ENCODE results near the gene USP5.
"Not testable (repeated sequence)": the region's sequence is repeated elsewhere in the genome, so short reads cannot be mapped to it uniquely, and the experiment has no call there.

USP5 gene

DNA sequence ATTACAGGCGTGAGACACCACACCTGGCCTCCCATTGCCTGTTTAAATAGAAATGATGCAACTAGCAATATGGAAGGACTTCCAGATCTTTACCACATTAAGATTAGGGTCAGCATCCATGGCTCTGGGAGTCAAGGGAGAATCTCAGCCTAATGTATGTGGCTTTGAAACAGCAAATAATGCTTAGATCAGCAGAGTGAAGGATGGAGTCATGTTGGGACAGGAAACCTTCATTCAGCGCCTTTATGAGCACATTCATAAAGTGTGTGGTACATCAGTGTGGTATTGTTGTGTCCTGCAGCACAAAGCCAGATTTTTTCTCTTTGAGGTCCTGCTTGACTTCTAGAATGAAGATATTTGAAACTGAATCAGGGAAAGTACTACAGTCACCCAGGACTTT lies 36.4 kb downstream of the USP5 start:
- DNase-seq (ENCODE audit: low read depth), result no peak

DNA sequence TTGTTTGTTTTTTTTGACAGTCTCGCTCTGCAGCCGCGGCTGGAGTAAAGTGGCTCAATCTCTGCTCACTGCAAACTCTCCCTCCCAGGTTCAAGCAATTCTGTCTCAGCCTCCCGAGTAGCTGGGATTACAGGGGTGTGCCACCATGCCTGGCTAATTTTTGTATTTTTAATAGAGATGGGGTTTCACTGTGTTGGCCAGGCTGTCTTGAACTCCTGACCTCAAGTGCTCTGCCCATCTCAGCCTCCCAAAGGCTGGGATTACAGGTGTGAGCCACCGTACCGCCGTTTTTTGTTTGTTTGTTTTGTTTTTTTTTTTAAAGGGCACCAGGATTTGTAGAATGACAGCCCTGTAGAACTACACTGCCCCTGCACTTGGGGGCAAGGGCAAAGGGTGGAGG lies 36.8 kb downstream of the USP5 start:
- DNase-seq (ENCODE audit: low read depth), result not testable (repeated sequence)

DNA sequence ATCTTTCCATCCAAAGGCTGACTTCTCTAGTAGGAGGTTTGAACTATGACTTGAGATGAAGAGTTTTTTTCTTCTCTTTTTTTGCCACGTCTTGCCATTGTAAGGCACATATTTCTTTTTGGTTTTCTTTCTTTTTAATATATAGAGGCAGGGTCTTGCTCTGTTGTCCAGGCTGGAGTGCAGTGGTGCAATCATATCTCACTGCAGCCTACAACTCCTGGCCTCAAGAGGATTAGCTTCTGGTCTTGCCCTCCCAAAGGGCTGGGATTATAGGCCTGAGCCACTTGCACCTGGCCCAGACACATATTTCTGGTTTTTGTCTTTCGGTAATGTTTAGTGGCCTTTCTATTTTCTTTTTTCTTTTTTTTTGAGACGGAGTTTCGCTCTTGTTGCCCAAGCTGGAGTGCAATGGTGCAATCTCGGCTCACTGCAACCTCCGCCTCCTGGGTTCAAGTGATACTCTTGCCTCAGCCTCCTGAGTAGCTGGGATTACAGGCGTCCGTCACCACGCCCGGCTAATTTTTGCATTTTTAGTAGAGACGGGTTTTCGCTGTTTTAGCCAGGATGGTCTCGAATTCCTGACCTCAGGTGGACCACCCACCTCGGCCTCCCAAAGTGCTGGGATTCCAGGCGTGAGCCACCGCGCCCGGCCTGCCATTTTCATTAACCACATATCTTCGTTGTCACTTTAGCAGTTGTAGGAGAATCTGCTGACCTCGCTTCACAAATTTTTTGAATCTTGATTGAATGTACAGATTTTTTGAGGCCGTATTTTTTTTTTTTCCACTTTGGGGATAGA lies 38.0 kb downstream of the USP5 start:
- DNase-seq (ENCODE audit: low read depth), result not testable (repeated sequence)

- DNase-seq (ENCODE audit: low read depth), result peak; percentile 93
Observed at GRCh38 chr12:6890789-6891645, 39.1 kb downstream of the USP5 start.

- DNase-seq (ENCODE audit: low read depth), result no peak
Observed at GRCh38 chr12:6891646-6892001, 39.7 kb downstream of the USP5 start.

GRCh38 chr12:6892683-6893082 lies 40.7 kb downstream of the USP5 start:
- not testable (repeated sequence) for DNase-seq (ENCODE audit: low read depth)

GRCh38 chr12:6894321-6894720 lies 42.4 kb downstream of the USP5 start:
- no peak for DNase-seq (ENCODE audit: low read depth)

DNA sequence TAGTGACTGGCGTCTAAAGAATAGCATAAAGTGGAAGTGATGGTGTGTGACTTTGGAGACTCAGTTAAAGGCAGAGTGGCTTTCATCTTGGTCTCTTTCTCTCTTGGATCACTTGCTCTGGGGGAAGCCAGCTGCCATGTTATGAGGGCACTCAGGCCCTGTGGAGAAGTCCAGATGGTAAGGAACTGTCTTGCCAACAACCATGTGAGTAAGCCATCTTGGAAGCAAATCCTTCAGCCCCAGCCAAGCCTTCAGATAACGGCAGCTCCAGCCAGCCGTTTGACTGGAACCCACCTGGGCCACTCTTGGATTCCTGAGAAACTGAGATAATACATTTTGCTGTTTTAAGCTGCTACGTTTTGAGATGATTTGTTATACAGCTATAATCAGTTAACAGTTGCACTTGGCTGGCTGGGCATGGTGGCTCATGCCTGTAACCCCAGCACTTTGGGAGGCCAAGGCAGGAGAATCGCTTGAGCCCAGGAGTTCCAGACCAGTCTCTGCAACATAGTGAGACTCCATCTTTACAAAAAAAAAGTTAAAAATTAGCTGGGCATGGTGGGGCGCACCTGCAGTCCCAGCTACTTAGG lies 45.0 kb downstream of the USP5 start:
- DNase-seq (ENCODE audit: low read depth), result no peak

GRCh38 chr12:6899427-6899826 lies 47.5 kb downstream of the USP5 start:
- no peak for DNase-seq (ENCODE audit: low read depth)

GRCh38 chr12:6899837-6900519 lies 48.0 kb downstream of the USP5 start:
- DNase-seq (ENCODE audit: low read depth), result no peak

DNA sequence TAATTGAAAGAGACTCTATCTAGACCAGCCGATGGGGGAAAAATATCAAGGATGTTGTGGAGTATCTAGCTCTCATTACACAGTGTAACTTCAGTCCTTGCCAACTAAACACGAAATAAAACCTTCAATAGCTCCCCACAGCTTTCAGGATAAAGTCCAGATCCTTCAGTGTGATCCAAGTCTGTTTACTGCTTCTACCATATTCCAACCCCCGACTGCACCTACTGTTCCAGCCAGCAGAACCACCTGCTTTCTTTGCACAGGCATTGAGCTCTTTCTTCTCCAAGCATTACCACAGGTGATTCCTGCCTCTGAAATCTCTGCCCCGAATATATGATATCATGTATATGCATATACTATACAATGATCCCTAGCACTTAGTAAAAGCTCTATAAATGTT lies 50.5 kb downstream of the USP5 start:
- no peak for DNase-seq (ENCODE audit: low read depth)

DNA sequence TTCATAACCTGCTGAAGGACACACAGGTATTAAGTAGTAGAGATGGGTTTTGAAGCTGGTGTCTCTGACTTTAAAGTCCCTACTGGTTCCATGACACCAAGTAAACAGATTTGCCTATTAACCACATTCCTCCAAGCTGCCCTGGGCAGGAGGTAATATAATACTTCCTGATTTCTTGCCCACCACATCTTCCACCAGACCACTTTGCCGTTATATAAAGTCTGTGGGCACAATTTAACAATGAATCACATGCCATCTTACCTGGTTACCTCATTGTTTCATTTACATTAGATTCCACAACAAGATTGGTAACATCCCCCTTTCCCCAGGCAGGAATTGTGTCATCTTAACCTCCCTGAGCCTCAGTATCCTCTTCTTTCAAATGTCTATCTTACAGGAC lies 51.8 kb downstream of the USP5 start:
- no peak for DNase-seq (ENCODE audit: low read depth)

GRCh38 chr12:6904280-6905276 lies 52.6 kb downstream of the USP5 start, which contains the start of gene LRRC23:
Gene LRRC23, plus strand, starts transcription at chr12:6904822. Its CDS starts 812 bp downstream, at chr12:6905634.
- DNase-seq (ENCODE audit: low read depth), result peak; percentile 86

GRCh38 chr12:6905414-6906040 lies 53.6 kb downstream of the USP5 start:
- DNase-seq (ENCODE audit: low read depth), result no peak

GRCh38 chr12:6908141-6908540 lies 56.2 kb downstream of the USP5 start:
- not testable (repeated sequence) for DNase-seq (ENCODE audit: low read depth)

- DNase-seq (ENCODE audit: low read depth), result no peak
Observed at GRCh38 chr12:6909421-6910145, 57.6 kb downstream of the USP5 start.

- DNase-seq (ENCODE audit: low read depth), result no peak
Observed at GRCh38 chr12:6912164-6912935, 60.4 kb downstream of the USP5 start.

- no peak for DNase-seq (ENCODE audit: low read depth)
Observed at GRCh38 chr12:6914246-6914946, 62.4 kb downstream of the USP5 start, which contains the start of gene ENO2. Gene ENO2, plus strand, starts transcription at chr12:6914580. Its CDS starts 1,253 bp downstream, at chr12:6915833.
